GM21717 (cell line): ENCODE measurements around the gene CNNM4.

Experiments used
- ATAC-seq: cut with Tn5 transposase; IDR thresholded peaks from one replicate; pipeline ENCODE4 v1.9.1; 2021; ENCODE audit warnings: mild to moderate bottlenecking, moderate library complexity; ENCODE audit not compliant: unreplicated experiment

The CNNM4 gene

DNA sequence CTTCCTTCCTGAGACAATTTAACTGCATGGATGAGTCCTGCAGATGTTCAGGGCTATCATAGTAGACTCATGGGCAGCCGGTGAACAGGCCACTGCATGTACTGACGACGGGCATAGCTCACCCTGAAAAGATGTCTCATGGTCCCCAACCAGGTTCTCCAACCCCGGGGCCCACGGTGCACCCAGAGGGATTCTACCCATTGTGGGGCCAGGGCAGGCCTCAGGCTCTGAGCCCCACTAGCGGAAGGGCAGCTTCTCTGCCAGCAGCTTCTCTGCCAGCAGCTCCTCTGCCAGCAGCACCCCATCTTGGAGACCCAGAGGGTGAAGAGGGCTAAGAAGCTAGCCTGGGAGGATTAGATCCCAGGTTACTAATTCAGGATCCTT, 3.2 kb upstream of the CNNM4 start:
- no peak for ATAC-seq

DNA sequence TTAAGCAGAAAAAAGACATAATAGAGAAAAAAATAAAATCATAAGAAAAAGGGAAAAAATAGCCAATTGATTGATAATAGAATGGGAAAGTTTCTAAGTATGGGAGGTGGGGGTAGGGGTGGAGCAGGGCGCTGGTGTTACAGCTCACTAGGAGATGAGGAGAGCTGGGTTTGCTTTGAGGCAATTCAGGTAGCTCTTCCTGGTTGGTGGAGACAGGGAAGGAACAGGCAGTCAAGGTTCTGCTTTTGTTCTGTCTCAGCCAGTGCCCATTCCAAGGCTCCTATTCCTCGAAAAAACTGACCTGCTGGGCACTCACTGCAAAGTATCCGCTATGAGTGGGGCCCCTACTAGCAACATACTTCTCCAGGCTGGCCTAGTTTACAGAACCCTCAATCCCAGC, 1.7 kb upstream of the CNNM4 start:
- ATAC-seq = no peak

DNA sequence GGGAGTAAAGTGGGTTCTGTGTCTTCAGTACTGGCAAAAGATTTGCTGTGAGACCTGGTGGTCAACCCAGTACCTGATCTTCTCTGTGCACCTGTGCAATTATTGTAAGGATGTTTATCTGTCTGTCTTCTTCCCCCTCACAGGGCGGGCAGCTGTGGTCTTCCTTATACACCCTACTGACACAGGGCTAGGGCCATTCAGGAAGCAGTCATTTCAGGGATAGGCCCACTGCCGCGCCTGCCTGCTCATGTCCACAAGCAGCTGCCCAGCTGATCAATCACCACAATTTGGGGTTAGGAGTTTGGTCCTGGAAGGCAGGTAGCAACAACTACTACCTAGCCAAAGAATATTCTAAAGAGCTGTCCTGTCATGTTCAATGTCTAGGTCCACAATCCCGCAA, 1.2 kb upstream of the CNNM4 start:
- ATAC-seq = no peak

DNA sequence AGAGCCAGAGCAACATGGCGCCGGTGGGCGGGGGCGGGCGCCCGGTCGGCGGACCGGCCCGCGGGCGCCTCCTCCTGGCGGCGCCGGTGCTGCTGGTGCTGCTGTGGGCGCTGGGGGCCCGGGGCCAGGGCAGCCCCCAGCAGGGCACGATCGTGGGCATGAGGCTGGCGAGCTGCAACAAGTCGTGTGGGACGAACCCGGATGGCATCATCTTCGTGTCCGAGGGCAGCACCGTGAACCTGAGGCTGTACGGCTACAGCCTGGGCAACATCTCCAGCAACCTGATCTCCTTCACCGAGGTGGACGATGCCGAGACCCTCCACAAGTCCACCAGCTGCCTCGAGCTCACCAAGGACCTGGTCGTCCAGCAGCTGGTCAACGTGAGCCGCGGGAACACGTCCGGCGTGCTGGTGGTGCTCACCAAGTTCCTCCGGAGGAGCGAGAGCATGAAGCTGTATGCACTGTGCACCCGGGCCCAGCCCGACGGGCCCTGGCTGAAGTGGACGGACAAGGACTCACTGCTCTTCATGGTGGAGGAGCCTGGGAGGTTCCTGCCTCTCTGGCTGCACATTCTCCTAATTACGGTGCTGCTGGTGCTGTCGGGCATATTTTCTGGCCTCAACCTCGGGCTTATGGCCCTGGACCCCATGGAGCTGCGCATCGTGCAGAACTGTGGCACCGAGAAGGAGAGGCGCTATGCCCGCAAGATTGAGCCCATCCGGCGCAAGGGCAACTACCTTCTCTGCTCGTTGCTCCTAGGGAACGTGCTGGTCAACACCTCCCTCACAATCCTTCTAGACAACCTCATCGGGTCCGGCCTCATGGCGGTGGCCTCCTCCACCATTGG, 507 bp downstream of the CNNM4 start:
- no peak for ATAC-seq

DNA sequence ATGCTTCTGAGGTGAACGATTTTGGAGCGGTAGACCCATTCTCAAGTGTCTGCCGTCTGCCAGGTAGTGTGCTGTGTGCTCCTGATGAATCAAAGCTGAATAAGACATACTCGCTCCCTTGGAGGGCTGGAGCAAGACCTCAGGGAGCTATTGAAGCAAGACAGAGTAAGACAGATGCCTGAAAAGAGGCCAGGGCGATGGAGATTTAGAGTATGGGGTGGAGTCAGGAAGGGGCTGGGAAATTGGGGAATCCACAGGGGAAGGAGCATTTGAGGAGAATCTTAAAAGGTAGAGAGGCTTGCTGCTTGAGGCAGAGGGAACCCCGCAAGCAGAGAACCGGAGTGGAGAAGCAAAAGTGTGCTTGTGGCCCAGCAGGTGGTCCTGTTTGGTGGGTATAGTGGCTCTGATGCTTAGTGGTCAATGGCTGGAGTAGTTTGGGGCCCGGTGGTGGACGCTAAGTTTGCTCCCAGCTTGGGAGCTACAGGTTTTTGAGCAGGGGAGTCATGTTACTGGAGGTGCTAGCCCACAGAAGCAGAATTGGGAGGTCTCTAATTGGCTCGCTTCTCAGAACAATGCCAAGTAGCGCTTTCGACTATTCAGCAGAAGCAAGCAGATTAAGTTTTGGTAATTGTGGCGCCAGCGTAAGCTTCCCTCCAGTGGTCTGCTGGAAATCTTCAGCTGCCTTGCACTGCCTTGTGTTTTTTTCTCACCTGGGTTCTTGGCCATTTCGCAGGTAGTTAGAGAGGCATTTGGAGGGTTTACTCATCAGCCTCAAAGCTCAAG, 2.0 kb downstream of the CNNM4 start:
- ATAC-seq = no peak

DNA sequence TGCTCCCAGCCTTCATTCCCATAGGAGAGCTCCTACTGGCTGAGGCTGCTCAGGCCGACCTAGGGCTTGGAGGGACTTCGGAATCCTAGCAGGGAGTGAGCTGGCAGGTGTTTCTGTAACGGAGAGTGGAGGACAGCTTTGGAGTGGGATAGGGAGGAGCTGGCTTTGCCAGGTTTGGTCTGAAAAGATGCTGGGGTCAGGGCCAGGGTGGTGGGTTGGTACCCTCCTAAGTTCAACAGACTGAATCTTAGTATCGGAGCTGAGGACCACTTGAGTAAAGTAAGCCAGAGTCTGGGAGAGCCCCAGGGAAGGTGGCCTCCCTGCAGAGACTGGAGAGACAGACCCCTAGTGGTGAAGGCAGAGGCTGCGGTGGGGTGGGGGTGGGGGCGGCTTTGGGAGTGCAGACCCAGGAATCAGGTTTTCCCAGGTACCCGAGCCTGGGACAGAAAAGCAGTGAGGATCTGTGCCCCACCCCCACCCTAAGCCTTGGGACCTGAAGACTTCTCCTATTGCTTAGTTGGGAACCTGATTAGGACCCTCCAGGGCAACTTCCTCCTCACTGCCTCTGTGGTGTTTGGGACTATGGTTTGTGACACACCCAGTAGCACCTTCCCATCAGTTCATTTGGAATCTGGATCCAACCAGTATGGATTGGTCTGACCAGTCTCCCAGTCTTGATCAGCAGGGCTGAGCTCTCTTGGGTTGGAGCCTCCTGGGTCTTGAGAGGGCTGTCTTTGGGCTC, 3.0 kb downstream of the CNNM4 start:
- no peak for ATAC-seq

DNA sequence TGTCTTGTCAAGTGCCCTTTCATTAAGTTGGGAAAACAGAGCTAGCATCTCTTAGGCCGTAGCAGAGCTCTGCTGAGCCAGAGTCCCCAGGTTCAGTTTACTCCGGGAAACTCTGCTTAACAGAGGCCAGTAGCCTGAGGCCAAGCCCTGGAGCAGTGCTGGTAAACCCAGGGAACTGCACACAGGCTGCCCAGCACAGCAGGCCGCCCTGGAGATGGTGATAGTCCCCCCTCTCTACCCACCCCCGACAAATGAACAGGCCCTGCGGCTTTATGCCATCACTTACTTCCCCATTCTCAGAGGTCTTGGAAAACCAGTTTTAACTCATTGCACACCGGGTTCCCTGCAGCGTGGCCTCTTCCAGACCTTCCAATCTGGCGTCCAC, 3.5 kb downstream of the CNNM4 start:
- no peak for ATAC-seq

DNA sequence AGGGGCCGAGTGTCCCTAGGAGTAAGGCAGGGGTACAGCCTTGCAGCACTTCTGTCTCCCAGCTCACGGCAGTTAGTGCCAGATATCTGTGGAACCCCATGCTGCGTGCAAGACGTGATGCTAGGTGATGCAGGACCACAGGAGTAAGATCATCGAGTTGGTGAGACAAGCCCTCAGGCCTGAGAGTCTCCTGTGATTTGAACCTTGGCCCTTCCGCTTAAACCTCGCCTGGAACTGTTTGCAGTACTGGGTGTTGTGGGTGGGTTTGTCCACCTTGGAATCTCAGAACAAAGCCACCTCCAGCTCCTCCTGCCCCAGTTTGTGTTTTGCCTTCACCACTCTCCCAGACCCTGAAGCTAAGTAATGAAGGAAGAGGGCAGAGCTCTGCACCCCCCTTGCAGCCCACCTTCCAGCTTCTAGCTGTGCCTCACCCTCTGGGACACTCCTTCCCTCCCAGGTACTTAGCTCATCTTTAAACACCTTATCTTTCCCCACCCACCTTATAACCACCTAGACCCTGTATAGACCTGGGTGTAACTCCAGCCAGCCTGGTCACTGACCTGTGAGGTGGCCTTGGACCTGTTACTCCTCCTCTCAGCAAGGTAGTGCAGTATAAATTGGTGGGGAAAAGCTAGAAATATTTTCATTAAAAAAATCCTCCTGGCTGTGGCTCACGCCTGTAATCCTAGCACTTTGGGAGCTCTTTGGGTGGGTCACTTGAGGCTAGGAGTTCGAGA, 6.6 kb downstream of the CNNM4 start:
- no peak for ATAC-seq

DNA sequence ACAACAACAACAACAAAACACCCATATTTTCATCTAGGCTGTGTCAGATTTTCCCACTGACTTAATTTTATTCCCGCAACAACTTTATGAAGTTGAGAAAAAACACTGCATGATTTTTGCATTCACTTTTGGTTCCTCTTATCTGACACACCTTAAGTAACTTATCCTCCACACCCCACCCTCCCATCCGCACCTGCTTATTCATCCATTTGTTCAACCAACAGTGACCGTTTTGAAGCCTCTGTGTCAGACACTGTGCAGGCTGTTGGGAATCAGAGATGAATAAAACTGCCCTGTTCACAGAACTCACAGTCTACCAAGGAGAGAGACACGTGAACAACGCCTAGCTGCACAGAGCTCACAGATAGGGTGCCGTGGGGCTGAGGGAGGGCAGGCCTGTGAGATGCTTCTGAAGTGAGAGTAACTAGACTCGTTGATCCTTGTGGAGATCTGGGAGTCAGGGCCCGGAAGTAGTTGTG, 7.4 kb downstream of the CNNM4 start:
- no peak for ATAC-seq

DNA sequence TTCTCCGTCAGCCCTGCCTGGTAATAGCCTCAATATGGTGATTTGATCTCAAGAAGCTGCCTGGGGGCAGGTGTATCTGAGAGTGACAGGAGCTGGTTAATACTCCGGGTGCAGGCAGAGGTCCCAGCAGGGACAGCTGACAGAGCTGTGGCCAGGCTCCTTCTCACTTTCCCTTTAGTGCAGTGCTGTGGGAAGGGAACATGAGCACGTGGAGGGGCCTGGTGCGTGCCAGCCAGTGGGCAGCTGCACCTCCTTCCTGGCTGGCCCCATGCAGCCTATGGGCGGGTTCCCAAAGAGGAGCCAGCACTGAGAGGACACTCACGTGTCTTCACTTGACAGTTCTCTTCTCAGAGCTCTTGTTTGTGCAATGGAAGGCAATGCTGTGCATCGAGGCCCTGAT, 9.1 kb downstream of the CNNM4 start:
- ATAC-seq = no peak

DNA sequence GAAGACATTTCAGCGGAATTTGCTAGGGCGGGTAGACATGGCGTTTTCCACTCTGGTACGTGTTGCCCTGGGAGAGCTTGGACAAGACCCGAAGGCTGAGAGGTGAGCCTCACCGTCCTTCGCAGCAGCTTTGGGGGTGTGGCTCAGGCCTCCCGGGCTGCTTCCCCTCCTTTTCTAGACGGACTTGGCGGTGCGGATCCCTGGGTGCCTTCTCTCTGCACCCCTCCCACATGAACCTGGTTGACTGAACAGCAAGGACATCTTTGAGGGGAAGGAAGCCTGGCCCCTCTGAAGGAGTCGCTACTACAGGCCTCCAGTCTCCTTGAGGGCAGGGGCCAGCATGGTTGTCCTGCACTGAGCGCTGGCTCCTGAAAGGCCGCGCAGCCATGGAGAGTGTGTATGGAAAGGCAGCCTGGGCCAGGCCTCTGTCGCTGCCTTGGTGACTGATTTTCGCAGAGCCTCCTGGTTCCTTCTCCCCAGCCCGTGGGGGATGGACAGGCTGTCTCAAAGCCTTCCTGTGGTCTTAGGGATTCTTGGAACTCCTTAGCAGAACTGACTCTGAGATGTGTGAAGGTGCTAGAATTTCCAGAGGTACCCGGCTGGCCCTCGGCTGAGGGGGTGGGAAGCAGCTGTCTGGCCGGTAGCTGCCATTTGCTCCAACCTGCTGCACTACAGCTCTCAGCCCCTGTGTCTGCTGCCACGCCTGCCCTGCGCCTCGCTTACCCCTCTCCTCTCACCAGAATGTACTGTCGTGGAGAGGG, 9.9 kb downstream of the CNNM4 start:
- ATAC-seq = no peak

DNA sequence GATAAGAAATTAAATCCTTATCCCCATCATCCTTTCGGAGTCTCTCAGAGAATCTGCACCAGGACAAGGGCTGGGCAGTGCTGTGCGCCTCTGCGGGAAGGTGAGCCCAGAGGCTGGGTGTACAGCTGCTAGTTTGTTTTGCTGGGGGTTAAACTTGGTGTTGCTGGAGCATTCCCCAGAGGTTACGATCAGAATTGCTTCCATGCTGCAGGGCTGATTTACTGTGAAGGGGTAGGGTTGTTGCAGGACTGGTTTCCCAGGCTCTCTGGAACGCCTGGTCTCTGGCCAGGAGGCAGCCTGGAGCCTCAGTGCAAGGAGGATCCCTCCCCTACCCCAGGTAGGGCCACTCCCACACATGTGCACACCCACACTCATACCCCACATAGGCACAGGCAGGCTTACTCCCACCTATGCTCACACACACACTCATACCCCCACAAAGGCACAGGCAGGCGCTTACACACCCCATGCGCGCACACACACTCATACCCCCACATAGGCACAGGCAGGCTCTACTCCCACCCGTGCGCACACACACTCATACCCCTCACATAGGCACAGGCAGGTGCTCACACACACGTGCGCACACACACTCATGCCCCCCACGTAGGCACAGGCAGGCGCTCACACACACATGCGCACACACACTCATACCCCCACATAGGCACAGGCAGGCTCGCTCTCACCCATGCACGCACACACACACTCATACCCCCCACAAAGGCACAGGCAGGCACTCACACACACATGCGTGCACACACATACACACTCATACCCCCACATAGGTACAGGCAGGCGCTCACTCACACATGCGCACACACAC, 11.3 kb downstream of the CNNM4 start:
- ATAC-seq = no peak

DNA sequence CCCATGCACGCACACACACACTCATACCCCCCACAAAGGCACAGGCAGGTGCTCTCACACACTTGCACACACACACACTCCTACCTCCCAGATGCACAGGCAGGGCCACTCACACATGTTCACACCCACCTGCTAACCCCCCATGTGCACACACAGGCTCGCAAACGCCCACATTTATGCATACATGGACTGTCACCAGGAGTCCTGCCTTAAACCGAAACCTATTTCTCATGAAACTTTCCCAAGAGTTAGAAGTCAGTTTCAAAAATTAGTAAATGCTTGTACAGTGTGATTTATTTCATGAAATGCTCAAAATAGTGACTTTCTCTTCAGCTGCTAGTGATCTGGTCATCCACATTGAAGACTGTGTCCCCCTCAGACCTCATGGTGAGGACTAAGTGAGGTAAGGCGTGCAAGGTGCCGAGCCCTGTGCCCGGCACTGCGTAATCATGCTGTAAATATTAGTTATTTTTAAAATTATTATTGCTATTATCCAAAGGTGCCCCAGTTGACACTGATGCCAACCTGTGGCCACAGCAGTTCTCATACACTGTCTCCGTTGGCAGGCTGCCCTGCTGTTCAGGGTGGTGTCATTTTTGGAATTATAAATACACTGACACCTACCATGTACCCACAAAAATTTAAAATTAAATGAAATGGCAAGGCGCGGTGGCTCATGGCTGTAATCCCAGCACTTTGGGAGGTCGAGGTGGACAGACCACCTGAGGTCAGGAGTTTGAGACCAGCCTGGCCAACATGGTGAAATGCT, 12.4 kb downstream of the CNNM4 start:
- no peak for ATAC-seq

DNA sequence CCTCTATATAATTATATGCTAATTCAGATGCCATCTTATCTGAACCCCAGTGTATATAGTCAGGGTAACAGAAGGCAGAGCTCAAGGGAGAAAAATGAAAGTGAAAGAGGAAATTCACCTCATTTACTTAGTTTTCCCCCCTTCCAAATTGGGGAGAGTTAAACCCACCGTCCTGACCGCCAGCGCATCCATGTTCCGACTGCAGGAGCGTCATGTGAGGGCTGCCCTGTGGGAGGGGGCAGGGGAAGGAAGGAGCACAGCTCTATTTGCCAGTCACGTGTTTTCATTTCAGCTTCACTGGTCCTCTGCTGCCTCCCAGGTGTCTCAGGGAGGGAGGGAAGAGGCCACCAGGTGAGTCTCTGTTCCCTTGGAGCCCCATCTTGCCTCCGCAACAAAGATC, 13.2 kb downstream of the CNNM4 start:
- ATAC-seq = peak; percentile 40

DNA sequence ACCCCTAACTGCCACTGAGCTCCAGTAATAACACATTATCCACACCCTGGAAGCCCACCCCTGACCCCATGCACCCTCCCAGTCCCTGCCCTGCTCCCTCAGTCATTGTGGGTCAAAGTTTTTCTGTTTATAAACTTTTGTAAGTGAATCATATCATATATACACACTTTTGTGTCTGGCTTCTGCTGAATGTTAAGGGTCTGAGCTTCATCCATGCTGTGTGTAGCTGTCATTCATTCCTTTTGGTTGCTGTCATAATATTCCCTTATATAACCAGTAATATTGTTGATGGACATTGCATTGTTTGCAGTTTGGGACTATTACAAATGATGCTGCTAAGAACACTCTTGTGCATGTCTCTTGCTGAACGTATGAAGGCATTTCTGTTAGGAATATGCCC, 14.5 kb downstream of the CNNM4 start:
- ATAC-seq = no peak

DNA sequence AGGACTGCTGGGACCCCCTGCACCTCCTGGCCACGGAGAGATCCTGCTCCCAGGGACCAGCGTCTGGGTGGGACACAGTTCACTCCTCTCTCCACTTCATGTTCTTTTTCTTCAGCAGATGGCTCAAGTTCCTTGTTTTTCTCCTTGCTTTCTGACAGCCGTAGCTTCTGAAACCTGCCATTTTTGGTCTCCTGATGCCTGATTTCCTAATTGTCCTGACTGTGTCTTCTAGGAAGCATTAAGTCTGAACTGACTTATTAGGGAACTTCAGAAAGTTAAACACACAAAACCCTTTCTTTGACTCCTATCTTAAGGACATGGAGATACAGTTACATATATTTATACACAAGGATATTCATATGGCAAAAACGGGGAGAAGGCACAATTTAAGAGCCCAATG, 22.7 kb downstream of the CNNM4 start:
- ATAC-seq = no peak

DNA sequence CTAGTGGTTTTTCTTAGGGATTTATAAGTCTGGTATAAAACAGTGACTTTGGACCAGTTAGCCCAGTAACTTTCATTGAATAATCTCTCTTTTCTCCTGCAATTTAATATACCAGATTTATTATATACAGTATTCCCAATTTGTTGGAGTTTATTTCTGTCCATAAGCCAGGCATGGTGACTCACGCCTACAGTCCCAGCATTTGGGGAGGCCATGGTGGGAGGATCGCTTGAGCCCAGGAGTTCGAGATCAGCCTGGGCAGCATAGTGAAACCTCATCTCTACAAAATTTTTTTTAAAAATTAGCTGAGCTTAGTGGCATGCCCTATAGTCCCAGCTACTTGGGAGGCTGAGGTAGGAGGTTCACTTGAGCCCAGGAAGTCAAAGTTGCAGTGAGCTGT, 26.7 kb downstream of the CNNM4 start:
- ATAC-seq = no peak

DNA sequence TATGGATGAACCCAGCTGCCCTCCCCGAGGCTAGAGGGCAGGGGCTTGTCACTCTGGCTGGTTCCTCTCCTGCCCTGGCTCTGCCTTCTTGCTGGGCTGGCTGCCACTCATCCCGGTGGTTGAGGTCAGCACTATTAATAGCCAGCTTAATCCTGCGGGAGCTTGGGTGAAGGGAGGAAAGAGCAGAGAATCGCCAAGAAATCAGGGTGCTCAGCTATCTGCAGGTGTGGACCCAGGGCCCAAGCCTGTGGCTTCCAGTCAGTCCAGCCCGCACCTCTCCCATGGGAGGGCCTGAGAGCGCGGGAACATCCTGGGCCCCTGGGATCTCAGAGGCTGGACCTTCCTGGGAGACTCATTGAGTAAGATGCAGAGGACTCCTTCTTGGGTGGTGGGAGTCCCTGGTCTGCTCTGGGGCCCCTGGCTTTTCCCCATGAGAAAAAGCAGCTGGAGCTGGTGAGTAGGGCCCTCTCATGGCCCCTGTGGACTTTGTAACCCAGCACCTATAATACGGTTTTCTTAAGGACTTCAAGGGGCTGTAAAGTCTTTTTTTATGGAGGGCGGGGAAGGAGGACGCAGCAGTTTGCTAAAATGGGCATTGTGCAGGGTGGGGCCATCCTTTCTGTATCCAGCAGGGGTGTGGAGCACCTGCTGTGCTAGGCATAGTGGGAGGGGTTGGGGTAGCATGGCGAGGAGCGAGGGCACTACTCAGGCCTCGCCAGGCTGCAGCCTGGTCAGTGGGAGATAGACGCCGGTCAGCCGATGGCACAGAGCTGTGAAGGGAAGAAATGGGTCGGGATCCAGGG, 27.9 kb downstream of the CNNM4 start:
- no peak for ATAC-seq
